ENCODE measurements around the gene SYNGR3. TPM values are rescaled to one million over a fixed set of nuclear protein-coding genes. Genes with fewer than 3 reads are reported as not detected.

SYNGR3 gene
- total and polyA plus RNA-seq, 2 donors (not counting 1 experiment from before 2014, with no cell fraction given), result 1.8 TPM

DNA sequence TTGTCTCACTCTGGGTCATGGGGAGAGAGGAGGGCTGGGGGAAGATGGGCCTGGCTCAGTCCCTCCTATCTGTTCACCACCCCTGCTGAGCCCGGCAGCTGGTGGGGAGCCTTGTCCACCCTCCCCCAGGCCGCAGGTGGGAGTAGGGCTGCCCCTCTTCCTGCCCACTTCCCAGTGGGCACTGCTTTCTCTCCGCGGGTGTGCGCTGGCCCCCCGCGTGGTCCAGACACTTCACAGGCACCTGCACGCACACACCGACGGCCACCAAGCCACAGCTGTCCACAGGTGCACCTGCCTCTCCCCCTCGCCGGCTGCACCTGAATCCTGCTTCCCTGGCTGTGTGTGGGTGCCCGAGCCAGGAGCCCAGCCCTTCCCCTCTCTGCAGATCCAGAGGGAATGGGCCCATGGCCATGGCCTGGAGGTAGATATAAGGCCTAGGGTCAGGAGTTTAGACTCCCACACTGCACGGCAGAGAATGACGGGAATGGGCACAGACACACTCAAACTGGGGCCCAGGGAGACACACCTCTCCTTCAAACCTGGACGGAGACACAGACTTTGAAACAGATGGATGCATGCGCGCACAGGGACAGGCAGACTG is 39.0 kb downstream of the SYNGR3 start:
- TF ChIP-seq CTCF (conservative IDR thresholded peaks at IDR 0.05 in 1 of 2, IDR thresholded peaks at IDR 0.05 in 1 of 2; ENCODE audit: low read depth in 1 of 2, low read length in 2 of 2) (no peak), EZH2 (IDR thresholded peaks at IDR 0.05; ENCODE audit: low read length, missing control alignments) (no peak)
- Histone ChIP-seq H3K27ac (ENCODE audit: insufficient read depth, low read length) (no peak overlapping the region), H3K9ac (ENCODE audit: insufficient read depth, low read length) (no peak overlapping the region), H3K27me3 (ENCODE audit: control insufficient read depth, insufficient read depth, low read length) (no peaks in the 10 kb centered on the region), H4K20me1 (ENCODE audit: control insufficient read depth, extremely low read depth, insufficient read depth, low read length) (no peaks in the 10 kb centered on the region), H3K4me3 (replicated peaks in 1 of 4; ENCODE audit: control extremely low read depth in 1 of 4, insufficient read depth in 1 of 4, low read depth in 3 of 4, low read length in 4 of 4) (peak overlapping the region in 1 of 4 experiments; percentile 4), H2AFZ (ENCODE audit: low read length) (no peak overlapping the region), H3K4me2 (ENCODE audit: extremely low read depth, insufficient read depth, low read length) (no peak overlapping the region), H3K79me2 (ENCODE audit: control insufficient read depth, insufficient read depth, low read length) (peaks cover 5% of the 10 kb centered on the region), H3K4me1 (ENCODE audit: control insufficient read depth, extremely low read depth, insufficient read depth, low read length) (peaks cover 29% of the 10 kb centered on the region), H3K9me3 (ENCODE audit: control insufficient read depth, insufficient read depth, low read depth, low read length) (no peaks in the 10 kb centered on the region), H3K36me3 (ENCODE audit: control insufficient read depth, insufficient read depth, low read length) (peaks cover 2% of the 10 kb centered on the region)
- no peak for DNase-seq (ENCODE audit: low read depth in 2 of 2)

DNA sequence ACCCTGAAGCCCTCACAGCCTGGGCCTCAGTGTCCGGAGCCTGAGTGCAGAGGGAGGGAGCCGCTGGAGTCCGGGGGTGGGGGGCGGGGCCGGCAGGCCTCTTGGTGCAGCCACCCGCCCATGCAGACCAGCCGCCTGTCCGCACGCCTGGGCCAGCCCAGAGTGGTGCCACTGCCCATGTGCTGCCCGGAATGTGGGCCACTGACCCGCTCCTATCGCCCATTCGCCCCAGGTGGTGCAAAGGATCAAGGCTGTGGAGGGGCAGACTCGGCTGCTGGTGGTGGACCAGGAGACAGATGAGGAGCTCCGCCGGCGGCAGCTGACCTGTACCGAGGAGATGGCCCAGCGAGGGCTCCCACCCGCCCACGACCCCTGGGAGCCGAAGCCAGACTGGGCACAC is 39.6 kb downstream of the SYNGR3 start:
- no peak overlapping the region for H3K27ac ChIP-seq (ENCODE audit: insufficient read depth, low read length)
- H3K9ac ChIP-seq (ENCODE audit: insufficient read depth, low read length), result no peak overlapping the region
- no peak overlapping the region for H3K4me2 ChIP-seq (ENCODE audit: extremely low read depth, insufficient read depth, low read length)
- H3K36me3 ChIP-seq (ENCODE audit: control insufficient read depth, insufficient read depth, low read length), result peaks cover 2% of the 10 kb centered on the region
- H3K27me3 ChIP-seq (ENCODE audit: control insufficient read depth, insufficient read depth, low read length), result no peaks in the 10 kb centered on the region
- H3K9me3 ChIP-seq (ENCODE audit: control insufficient read depth, insufficient read depth, low read depth, low read length), result no peaks in the 10 kb centered on the region
- H3K4me1 ChIP-seq (ENCODE audit: control insufficient read depth, extremely low read depth, insufficient read depth, low read length), result peaks cover 27% of the 10 kb centered on the region
- TF ChIP-seq CTCF (conservative IDR thresholded peaks at IDR 0.05 in 1 of 2, IDR thresholded peaks at IDR 0.05 in 1 of 2; ENCODE audit: low read depth in 1 of 2, low read length in 2 of 2) (no peak), EZH2 (IDR thresholded peaks at IDR 0.05; ENCODE audit: low read length, missing control alignments) (no peak)
- no peak for DNase-seq (ENCODE audit: low read depth in 2 of 2)
- no peak overlapping the region for H3K4me3 ChIP-seq (replicated peaks in 1 of 4; ENCODE audit: control extremely low read depth in 1 of 4, insufficient read depth in 1 of 4, low read depth in 3 of 4, low read length in 4 of 4)
- no peaks in the 10 kb centered on the region for H4K20me1 ChIP-seq (ENCODE audit: control insufficient read depth, extremely low read depth, insufficient read depth, low read length)
- no peak overlapping the region for H2AFZ ChIP-seq (ENCODE audit: low read length)
- H3K79me2 ChIP-seq (ENCODE audit: control insufficient read depth, insufficient read depth, low read length), result peaks cover 9% of the 10 kb centered on the region

GRCh38 chr16:2030036-2030435 is 40.3 kb downstream of the SYNGR3 start:
- H4K20me1 ChIP-seq (ENCODE audit: control insufficient read depth, extremely low read depth, insufficient read depth, low read length), result no peaks in the 10 kb centered on the region
- no peak for TF ChIP-seq CTCF (conservative IDR thresholded peaks at IDR 0.05 in 1 of 2, IDR thresholded peaks at IDR 0.05 in 1 of 2; ENCODE audit: low read depth in 1 of 2, low read length in 2 of 2)
- TF ChIP-seq EZH2 (IDR thresholded peaks at IDR 0.05; ENCODE audit: low read length, missing control alignments), result no peak
- peaks cover 2% of the 10 kb centered on the region for H3K36me3 ChIP-seq (ENCODE audit: control insufficient read depth, insufficient read depth, low read length)
- peaks cover 14% of the 10 kb centered on the region for H3K79me2 ChIP-seq (ENCODE audit: control insufficient read depth, insufficient read depth, low read length)
- no peak overlapping the region for H3K4me2 ChIP-seq (ENCODE audit: extremely low read depth, insufficient read depth, low read length)
- no peaks in the 10 kb centered on the region for H3K9me3 ChIP-seq (ENCODE audit: control insufficient read depth, insufficient read depth, low read depth, low read length)
- no peak overlapping the region for H3K27ac ChIP-seq (ENCODE audit: insufficient read depth, low read length)
- no peak for DNase-seq (ENCODE audit: low read depth in 2 of 2)
- H3K9ac ChIP-seq (ENCODE audit: insufficient read depth, low read length), result no peak overlapping the region
- H3K27me3 ChIP-seq (ENCODE audit: control insufficient read depth, insufficient read depth, low read length), result no peaks in the 10 kb centered on the region
- H3K4me3 ChIP-seq (replicated peaks in 1 of 4; ENCODE audit: control extremely low read depth in 1 of 4, insufficient read depth in 1 of 4, low read depth in 3 of 4, low read length in 4 of 4), result no peak overlapping the region
- H2AFZ ChIP-seq (ENCODE audit: low read length), result no peak overlapping the region
- H3K4me1 ChIP-seq (ENCODE audit: control insufficient read depth, extremely low read depth, insufficient read depth, low read length), result peaks cover 31% of the 10 kb centered on the region

All from fibroblast of lung (primary cell).